Type B pancreatic cell (in vitro differentiated cells): ENCODE measurements around the gene NOTCH4. TPM values are rescaled to one million over a fixed set of nuclear protein-coding genes. Genes with fewer than 3 reads are reported as not detected.

ENCODE experiments used
- DNase-seq: peaks from one replicate; pipeline ENCODE4 v3.0.0; 2021; ENCODE audit warnings: mixed read lengths; ENCODE audit not compliant: unreplicated experiment; ENCODE audit errors: extremely low spot score
- H3K27ac Mint-ChIP-seq: 2 replicates; pipeline ENCODE4 v1.8.0; 2021; ENCODE audit warnings: mild to moderate bottlenecking, mixed read lengths
- H3K27me3 Mint-ChIP-seq: 2 replicates; pipeline ENCODE4 v1.8.0; 2021; ENCODE audit warnings: mixed read lengths
- H3K36me3 Mint-ChIP-seq: 2 replicates; pipeline ENCODE4 v1.8.0; 2021; ENCODE audit warnings: mixed read lengths
- H3K4me1 Mint-ChIP-seq: one replicate; pipeline ENCODE4 v1.8.0; 2021; ENCODE audit warnings: mixed read lengths; ENCODE audit not compliant: unreplicated experiment
- H3K4me3 Mint-ChIP-seq: 2 replicates; pipeline ENCODE4 v1.8.0; 2021; ENCODE audit warnings: mild to moderate bottlenecking, mixed read lengths
- H3K9me3 Mint-ChIP-seq: 2 replicates; pipeline ENCODE4 v1.8.0; 2021; ENCODE audit warnings: mixed read lengths
- CTCF ChIP-seq: fragments of 200-600 bp; sonication (generic); conservative IDR thresholded peaks from 2 replicates; pipeline ENCODE4 v1.5.0; 2021; ENCODE audit warnings: antibody characterized with exemption, mild to moderate bottlenecking
- total RNA-seq: library from RNA; stranded (reverse); gene quantifications from 2 replicates; pipeline ENCODE4 v1.2.1, GENCODE V29; 2021; ENCODE audit warnings: low replicate concordance

NOTCH4 gene
- total RNA-seq, 1 donor from 2014 or later, result 1.9 TPM

DNA sequence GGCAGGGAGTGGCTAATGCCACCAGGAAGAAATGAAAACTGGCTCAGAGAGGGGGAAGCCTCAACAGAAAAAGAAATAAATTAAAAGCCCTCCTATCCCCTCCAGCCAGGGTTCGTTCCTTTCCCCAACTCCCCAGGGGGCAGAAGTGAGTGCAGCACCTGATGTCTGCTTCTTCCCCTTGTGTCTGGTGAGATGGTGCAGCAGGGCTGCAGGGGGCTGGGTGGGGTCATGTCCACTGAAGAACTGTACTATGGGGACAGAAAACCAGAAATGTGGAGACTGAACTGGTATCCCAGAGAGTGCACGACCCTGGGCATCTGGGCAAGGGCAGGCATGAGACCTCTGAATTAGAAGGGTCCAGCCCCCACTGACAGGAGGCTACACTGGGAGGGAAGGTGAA, 55.5 kb downstream of the NOTCH4 start:
- TF ChIP-seq CTCF, result no peak
- Mint-ChIP-seq H3K4me3 (no peak overlapping the region), H3K36me3 (peaks cover 34% of the 10 kb centered on the region), H3K27me3 (no peaks in the 10 kb centered on the region), H3K27ac (peak overlapping the region; percentile 86), H3K9me3 (no peaks in the 10 kb centered on the region), H3K4me1 (peaks cover 16% of the 10 kb centered on the region)
- DNase-seq, result no peak

GRCh38 chr6:32167761-32168262, 56.1 kb downstream of the NOTCH4 start:
- peaks cover 34% of the 10 kb centered on the region for H3K36me3 Mint-ChIP-seq

GRCh38 chr6:32167154-32167760, 56.6 kb downstream of the NOTCH4 start:
- TF ChIP-seq CTCF, result no peak
- Mint-ChIP-seq H3K4me3 (peak overlapping the region; percentile 41), H3K9me3 (no peaks in the 10 kb centered on the region), H3K4me1 (peaks cover 8% of the 10 kb centered on the region), H3K27me3 (no peaks in the 10 kb centered on the region), H3K36me3 (peaks cover 34% of the 10 kb centered on the region), H3K27ac (peak overlapping the region; percentile 86)
- DNase-seq, result no peak

More at GRCh38 chr6:32167761-32168262, 56.1 kb downstream of the NOTCH4 start:
- no peak for DNase-seq
- peaks cover 12% of the 10 kb centered on the region for H3K4me1 Mint-ChIP-seq
- no peaks in the 10 kb centered on the region for H3K27me3 Mint-ChIP-seq
- H3K9me3 Mint-ChIP-seq, result no peaks in the 10 kb centered on the region
- H3K27ac Mint-ChIP-seq, result peak overlapping the region; percentile 86
- TF ChIP-seq CTCF, result no peak
- H3K4me3 Mint-ChIP-seq, result peak overlapping the region; percentile 41

GRCh38 chr6:32166411-32167061, 57.3 kb downstream of the NOTCH4 start:
- TF ChIP-seq CTCF, result no peak
- DNase-seq, result no peak
- peaks cover 8% of the 10 kb centered on the region for H3K4me1 Mint-ChIP-seq
- H3K4me3 Mint-ChIP-seq, result no peak overlapping the region
- H3K36me3 Mint-ChIP-seq, result peaks cover 34% of the 10 kb centered on the region
- H3K27me3 Mint-ChIP-seq, result no peaks in the 10 kb centered on the region
- no peak overlapping the region for H3K27ac Mint-ChIP-seq
- no peaks in the 10 kb centered on the region for H3K9me3 Mint-ChIP-seq

GRCh38 chr6:32164295-32164694, 59.6 kb downstream of the NOTCH4 start, which contains the start of gene EGFL8:
Gene EGFL8 (plus strand): TSS chr6:32164595. CDS start chr6:32166166, 1,571 bp downstream.
- no peak within 1 kb of the TSS for H3K4me3 Mint-ChIP-seq
- peaks cover 19% of the 10 kb centered on the region for H3K36me3 Mint-ChIP-seq
- no peaks in the 10 kb centered on the region for H3K9me3 Mint-ChIP-seq
- no peak for DNase-seq
- no peak within 1 kb of the TSS for H3K27ac Mint-ChIP-seq
- H3K27me3 Mint-ChIP-seq, result no peaks in the 10 kb centered on the region
- peaks cover 8% of the 10 kb centered on the region for H3K4me1 Mint-ChIP-seq
- TF ChIP-seq CTCF, result no peak
